ENCODE results near the gene P2RX1. TPM values are rescaled to one million over a fixed set of nuclear protein-coding genes. Genes with fewer than 3 reads are reported as not detected.

P2RX1 gene
- total RNA-seq, 4 donors from 2014 or later: 0.82 to 11.2 (median 7.0) TPM

DNA sequence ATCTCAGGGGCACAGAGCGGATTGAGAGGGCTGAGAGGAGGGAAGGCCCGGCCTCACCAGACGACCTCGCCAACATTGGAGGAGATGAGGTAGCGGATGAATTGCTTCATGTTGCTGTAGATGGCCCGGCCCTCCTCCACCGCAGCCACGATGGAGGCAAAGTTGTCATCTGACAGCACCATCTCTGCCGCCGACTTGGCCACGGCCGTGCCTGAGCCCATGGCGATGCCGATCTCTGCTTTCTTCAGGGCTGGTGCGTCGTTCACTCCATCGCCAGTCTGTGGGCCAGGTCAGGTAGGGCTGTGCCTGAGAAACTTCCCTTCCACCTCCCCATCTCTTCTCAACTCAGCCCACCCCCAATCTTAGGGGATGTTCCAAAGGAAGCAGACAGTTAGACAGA, 21.1 kb upstream of the P2RX1 start:
- Histone ChIP-seq H3K27ac (no peak overlapping the region), H3K4me3 (no peak overlapping the region), H3K36me3 (peaks cover 0 to 10% (median 4%) of the 10 kb centered on the region in 4 donors), H3K4me1 (peaks cover 0 to 3% (median 0%) of the 10 kb centered on the region in 4 donors), H3K9me3 (no peaks in the 10 kb centered on the region), H3K27me3 (no peaks in the 10 kb centered on the region)
- TF ChIP-seq POLR2AphosphoS5 (IDR thresholded peaks at IDR 0.05) (no peak), POLR2A (IDR thresholded peaks at IDR 0.05) (no peak), EP300 (IDR thresholded peaks at IDR 0.05; ENCODE audit: low read depth) (no peak)
- TF ChIP-seq, protein P1, sequence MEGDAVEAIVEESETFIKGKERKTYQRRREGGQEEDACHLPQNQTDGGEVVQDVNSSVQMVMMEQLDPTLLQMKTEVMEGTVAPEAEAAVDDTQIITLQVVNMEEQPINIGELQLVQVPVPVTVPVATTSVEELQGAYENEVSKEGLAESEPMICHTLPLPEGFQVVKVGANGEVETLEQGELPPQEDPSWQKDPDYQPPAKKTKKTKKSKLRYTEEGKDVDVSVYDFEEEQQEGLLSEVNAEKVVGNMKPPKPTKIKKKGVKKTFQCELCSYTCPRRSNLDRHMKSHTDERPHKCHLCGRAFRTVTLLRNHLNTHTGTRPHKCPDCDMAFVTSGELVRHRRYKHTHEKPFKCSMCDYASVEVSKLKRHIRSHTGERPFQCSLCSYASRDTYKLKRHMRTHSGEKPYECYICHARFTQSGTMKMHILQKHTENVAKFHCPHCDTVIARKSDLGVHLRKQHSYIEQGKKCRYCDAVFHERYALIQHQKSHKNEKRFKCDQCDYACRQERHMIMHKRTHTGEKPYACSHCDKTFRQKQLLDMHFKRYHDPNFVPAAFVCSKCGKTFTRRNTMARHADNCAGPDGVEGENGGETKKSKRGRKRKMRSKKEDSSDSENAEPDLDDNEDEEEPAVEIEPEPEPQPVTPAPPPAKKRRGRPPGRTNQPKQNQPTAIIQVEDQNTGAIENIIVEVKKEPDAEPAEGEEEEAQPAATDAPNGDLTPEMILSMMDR (IDR thresholded peaks at IDR 0.05): no peak
- no peak for DNase-seq
- in situ Hi-C loops (cut with MboI; ENCODE audit: low pct_ligation_motif_present in 1 of 4, low pct_unique_long_range_greater_than_20kb in 1 of 4, low sequenced_read_pairs in 3 of 4) (loop anchor here in 1 of 4 donors (10.0 kb wide), 1 partner anchor 67 kb away; no protein-coding TSS in a partner anchor), intact Hi-C loops (cut with DNase I; ENCODE audit: low total_unique reads) (no loop called here)
- 95 to 100% methylated on average over 1 to 17 of the region's 17 CpGs for WGBS, 2 donors (ENCODE audit: low coverage in 1 of 2)

DNA sequence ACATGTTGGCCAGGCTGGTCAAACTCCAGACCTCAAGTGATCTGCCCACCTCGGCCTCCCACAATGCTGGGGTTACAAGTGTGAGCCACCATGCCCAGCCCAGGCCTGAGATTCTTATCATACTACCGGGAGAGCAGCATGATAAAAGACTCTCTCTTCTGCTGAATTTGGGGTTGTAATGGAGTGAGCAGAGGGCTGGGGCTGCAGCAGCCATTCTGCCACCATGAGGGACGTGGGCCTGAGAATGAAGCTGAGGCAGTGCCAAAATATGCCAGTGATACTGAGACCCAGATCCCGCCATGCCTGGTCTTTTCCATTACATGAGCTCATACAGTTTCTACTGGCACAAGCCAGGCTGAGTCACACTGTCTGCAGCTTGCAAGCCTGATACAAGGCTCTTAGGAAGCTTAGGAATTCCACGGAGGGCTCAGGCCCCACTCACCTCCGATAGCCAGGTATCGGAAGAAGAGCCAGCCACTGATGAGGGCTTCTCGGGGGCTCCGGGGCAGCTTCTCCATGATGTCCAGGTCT, 19.6 kb upstream of the P2RX1 start:
- TF ChIP-seq POLR2A (IDR thresholded peaks at IDR 0.05) (no peak), POLR2AphosphoS5 (IDR thresholded peaks at IDR 0.05) (no peak), EP300 (IDR thresholded peaks at IDR 0.05; ENCODE audit: low read depth) (no peak)
- TF ChIP-seq, protein P1 (IDR thresholded peaks at IDR 0.05): no peak
- no peaks in the 10 kb centered on the region for H3K9me3 ChIP-seq
- intact Hi-C loops (cut with DNase I; ENCODE audit: low total_unique reads) (no loop called here), in situ Hi-C loops (cut with MboI; ENCODE audit: low pct_ligation_motif_present in 1 of 4, low pct_unique_long_range_greater_than_20kb in 1 of 4, low sequenced_read_pairs in 3 of 4) (loop anchor here in 1 of 4 donors (10.0 kb wide), 1 partner anchor 69 kb away; no protein-coding TSS in a partner anchor)
- no peaks in the 10 kb centered on the region for H3K27me3 ChIP-seq
- DNase-seq: no peak
- H3K4me1 ChIP-seq: peaks cover 0 to 3% (median 0%) of the 10 kb centered on the region in 4 donors
- H3K4me3 ChIP-seq: no peak overlapping the region
- H3K27ac ChIP-seq: no peak overlapping the region
- WGBS, 2 donors (ENCODE audit: low coverage in 1 of 2): 95% methylated on average over 9 of the region's 9 CpGs; no CpG with 5 or more reads in 1 of the 2 donors
- H3K36me3 ChIP-seq: peaks cover 0 to 10% (median 4%) of the 10 kb centered on the region in 4 donors

DNA sequence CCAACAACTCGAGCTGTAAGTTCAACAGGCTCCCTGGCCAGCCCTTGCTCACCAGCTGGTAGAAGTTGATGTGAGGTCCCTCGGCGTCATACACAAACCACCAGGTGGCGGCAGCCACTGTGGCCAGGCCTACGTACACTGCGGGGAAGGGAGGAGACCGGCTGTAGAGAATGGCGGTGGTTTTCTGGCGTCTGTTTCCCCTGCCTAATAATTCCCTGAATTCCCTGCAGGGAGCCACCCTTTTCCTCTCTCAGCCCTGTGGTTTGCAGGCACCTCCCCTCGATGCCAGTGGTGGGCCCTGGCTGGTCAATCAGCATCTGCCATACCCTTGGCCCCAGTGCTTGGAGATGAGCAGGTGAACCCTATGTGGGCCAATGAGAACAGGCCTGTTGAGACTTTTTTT, 18.9 kb upstream of the P2RX1 start:
- Histone ChIP-seq H3K4me3 (no peak overlapping the region), H3K4me1 (peaks cover 0 to 3% (median 0%) of the 10 kb centered on the region in 4 donors), H3K27ac (no peak overlapping the region), H3K36me3 (peaks cover 0 to 10% (median 4%) of the 10 kb centered on the region in 4 donors), H3K9me3 (no peaks in the 10 kb centered on the region), H3K27me3 (no peaks in the 10 kb centered on the region)
- no peak for TF ChIP-seq POLR2A (IDR thresholded peaks at IDR 0.05)
- TF ChIP-seq, protein P1 (IDR thresholded peaks at IDR 0.05): peak; percentile 49 to 81 (median 61)
- DNase-seq: peak; percentile 81
- 29% methylated on average over 10 of the region's 10 CpGs; no CpG with 5 or more reads in 1 of the 2 donors for WGBS, 2 donors (ENCODE audit: low coverage in 1 of 2)
- in situ Hi-C loops (cut with MboI; ENCODE audit: low pct_ligation_motif_present in 1 of 4, low pct_unique_long_range_greater_than_20kb in 1 of 4, low sequenced_read_pairs in 3 of 4) (loop anchor here in 1 of 4 donors (10.0 kb wide), 1 partner anchor 70 kb away; no protein-coding TSS in a partner anchor), intact Hi-C loops (cut with DNase I; ENCODE audit: low total_unique reads) (no loop called here)

DNA sequence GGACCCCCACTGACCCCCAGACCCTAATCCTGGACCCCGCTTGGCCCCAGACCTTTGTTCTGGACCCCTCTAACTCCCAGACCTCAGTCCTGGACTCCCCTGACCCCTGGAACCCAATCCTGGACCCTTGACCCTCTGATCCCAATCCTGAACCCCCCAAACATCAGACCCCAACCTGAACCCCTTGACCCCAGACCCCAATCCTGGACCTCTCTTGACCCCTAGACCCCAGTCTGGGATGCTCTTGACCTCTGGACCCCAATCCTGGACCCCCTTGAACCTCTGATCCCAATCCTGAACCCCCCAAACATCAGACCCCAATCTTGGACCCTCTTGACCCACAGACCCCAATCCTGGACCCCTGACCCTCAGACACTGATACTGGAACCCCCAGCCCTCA, 13.5 kb upstream of the P2RX1 start:
- Histone ChIP-seq H3K27me3 (no peaks in the 10 kb centered on the region), H3K4me3 (no peak overlapping the region), H3K36me3 (peaks cover 0 to 7% (median 0%) of the 10 kb centered on the region in 4 donors), H3K4me1 (peaks cover 0 to 4% (median 0%) of the 10 kb centered on the region in 4 donors), H3K9me3 (no peaks in the 10 kb centered on the region), H3K27ac (no peak overlapping the region)
- TF ChIP-seq POLR2AphosphoS5 (IDR thresholded peaks at IDR 0.05): no peak
- no peak for TF ChIP-seq EP300 (IDR thresholded peaks at IDR 0.05; ENCODE audit: low read depth)
- TF ChIP-seq, protein P1 (IDR thresholded peaks at IDR 0.05): no peak
- no peak for TF ChIP-seq POLR2A (IDR thresholded peaks at IDR 0.05)
- in situ Hi-C loops (cut with MboI; ENCODE audit: low pct_ligation_motif_present in 1 of 4, low pct_unique_long_range_greater_than_20kb in 1 of 4, low sequenced_read_pairs in 3 of 4): loop anchor here in 1 of 4 donors (10.0 kb wide), 1 partner anchor 75 kb away; no protein-coding TSS in a partner anchor
- no peak for DNase-seq
- intact Hi-C loops (cut with DNase I; ENCODE audit: low total_unique reads): no loop called here
- 96% methylated on average over 1 of the region's 1 CpG; no CpG with 5 or more reads in 1 of the 2 donors for WGBS, 2 donors (ENCODE audit: low coverage in 1 of 2)
